ENCODE data around the gene CLTA.

DNA sequence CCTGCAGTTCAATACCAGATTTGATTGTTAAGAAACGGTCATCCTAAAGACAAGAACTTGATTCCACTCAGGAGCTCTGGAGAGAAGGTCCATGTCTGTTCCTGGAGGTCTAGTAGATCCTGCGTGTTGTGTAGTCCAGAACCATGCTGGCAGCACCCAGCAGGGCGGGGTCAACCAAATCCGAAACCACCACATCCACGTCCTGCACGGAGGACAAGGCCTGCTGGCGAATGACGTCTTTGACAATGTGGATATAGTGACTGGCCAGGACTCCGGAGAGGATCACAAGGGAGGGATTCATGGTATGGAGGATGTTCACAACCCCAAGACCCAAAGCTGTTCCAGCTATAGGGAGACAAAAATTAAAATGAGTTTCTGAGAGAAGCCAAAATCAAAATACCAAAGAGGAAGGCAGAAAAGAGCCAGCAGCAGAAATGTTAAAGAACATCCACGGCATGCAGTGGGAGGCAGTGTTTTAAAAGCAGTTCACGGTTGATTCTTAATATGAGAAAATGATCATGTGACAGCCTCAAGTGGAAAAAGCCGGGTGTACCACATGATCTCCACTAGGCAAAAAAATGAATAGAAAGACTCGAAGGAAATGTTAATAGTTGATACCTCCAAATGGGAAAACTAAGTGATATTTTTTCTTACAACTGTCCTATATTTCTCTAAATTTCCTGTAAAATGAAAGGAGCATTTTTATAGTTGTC, 26.7 kb downstream of the CLTA start:
- TF ChIP-seq POLR2AphosphoS5 (IDR thresholded peaks at IDR 0.05; ENCODE audit: low read depth, low read length) (no peak), POLR2A (IDR thresholded peaks at IDR 0.05; ENCODE audit: low read depth, low read length) (no peak)
